Measurements from ENCODE around the gene ECE2.
"Not testable (repeated sequence)": the region's sequence is repeated elsewhere in the genome, so short reads cannot be mapped to it uniquely, and the experiment has no call there.

ECE2 gene

DNA sequence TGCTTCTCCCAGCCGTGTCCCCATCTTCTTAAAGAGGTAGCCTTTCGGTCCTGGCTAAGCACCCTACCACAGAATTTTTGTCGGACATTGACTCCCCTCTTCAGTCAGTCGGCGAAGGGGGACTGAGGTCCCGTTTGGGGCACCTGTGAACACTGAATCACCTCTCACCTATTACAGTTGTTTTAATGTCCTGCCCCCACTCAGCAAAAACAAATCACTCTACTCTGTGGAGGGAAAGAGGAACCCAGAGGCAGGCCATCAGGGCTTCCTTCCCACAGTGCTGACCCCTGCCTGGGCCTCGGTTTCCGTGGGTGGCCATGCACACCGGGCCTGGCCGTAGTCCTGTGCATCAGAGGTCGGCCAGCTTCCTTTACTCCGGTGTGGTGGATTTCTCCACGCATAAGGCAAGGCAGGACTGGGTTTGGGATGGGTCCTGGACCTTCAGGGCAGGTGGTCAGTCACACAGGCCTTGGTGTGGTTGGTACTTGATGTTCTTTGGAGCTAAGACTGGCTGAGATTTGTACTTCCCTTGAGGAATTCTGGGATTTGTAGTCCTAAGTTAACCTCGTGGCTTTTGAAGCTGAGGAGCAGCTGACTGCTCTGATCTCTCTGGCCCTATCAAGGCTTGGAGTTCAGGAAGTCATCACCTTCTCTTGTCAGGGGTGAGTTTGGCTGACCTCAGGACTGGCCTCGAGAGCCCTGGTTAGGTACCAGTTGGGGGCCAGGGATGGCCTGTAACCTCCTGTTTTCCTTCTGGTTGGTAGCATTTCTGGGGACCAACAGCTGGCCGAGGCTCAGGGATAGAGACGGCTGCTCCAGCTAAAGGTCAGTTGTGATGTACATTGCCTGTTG, 61.0 kb downstream of the ECE2 start:
- no peak for DNase-seq (ENCODE audit: low spot score)

GRCh38 chr3:184337399-184337714, 61.5 kb downstream of the ECE2 start, which contains the start of gene FAM131A:
Gene FAM131A (plus strand): TSS chr3:184337600. CDS start chr3:184337631, 31 bp downstream.
- DNase-seq (ENCODE audit: low spot score): no peak

GRCh38 chr3:184337981-184338380, 62.2 kb downstream of the ECE2 start:
- DNase-seq (ENCODE audit: low spot score): no peak

GRCh38 chr3:184338511-184338945, 62.7 kb downstream of the ECE2 start:
- no peak for DNase-seq (ENCODE audit: low spot score)

DNA sequence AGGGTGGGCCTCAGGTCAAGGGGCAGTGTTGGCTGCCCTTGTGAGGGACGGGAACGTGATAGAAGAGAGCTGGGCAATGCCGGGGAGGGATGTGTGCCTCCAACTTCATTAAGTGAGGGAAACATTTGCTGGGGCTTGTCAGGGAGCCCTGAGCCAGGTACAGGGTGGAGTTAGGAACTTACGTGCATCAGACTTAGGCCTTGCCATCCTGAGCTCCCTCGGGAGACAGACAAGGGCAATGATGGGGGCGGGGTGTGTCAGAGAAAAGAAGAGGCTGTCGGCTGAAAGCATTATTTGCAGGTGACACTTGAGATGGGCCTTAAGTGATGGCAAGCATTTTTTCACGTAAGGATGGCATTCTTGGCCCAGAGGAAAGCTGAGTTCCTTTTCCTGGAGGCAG, 63.2 kb downstream of the ECE2 start:
- no peak for DNase-seq (ENCODE audit: low spot score)

DNA sequence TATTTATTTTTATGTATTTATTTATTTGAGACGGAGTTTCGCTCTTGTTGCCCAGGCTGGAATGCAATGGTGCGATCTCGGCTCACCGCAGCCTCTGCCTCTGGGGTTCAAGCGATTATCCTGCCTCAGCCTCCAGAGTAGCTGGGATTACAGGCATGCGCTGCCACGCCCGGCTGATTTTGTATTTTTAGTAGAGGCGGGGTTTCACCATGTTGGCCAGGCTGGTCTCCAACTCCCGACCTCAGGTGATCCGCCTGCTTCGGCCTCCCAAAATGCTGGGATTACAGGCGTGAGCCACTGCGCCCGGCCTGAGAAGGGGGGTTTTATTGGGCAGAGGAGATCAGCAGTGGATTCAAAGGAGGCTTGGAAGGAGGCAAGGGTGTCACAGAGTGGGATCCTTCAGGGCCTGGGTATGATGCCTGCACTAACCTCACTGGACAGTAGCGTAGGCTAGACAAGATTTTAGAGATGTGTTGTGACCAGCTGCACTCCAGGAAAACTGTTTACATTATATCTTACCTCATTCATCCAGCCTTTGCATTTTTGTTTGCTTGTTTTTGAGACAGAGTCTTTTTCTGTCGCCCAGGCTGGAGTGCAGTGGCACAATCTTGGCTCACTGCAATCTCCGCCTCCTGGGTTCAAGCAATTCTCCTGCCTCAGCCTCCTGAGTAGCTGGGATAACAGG, 63.8 kb downstream of the ECE2 start:
- not testable (repeated sequence) for DNase-seq (ENCODE audit: low spot score)

GRCh38 chr3:184341925-184342324, 66.1 kb downstream of the ECE2 start:
- DNase-seq (ENCODE audit: low spot score): no peak
